Measurements from ENCODE around the gene NECTIN3. TPM values are rescaled to one million over a fixed set of nuclear protein-coding genes. Genes with fewer than 3 reads are reported as not detected.

Gene NECTIN3, protein sequence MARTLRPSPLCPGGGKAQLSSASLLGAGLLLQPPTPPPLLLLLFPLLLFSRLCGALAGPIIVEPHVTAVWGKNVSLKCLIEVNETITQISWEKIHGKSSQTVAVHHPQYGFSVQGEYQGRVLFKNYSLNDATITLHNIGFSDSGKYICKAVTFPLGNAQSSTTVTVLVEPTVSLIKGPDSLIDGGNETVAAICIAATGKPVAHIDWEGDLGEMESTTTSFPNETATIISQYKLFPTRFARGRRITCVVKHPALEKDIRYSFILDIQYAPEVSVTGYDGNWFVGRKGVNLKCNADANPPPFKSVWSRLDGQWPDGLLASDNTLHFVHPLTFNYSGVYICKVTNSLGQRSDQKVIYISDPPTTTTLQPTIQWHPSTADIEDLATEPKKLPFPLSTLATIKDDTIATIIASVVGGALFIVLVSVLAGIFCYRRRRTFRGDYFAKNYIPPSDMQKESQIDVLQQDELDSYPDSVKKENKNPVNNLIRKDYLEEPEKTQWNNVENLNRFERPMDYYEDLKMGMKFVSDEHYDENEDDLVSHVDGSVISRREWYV
- total RNA-seq, result 10 to 100 TPM in 1 of 2 donors, 1 to 10 TPM in 1; 8.8 to 16.6 TPM

GRCh38 chr3:111071257-111072030, at the start of gene NECTIN3:
Gene NECTIN3, plus strand, starts transcription at chr3:111071816. Its CDS starts 202 bp downstream, at chr3:111072018.
- Histone ChIP-seq H3K9me3 (no peaks in the 10 kb centered on the region), H3K27me3 (no peaks in the 10 kb centered on the region), H3K4me1 (peaks cover 0 to 24% of the 10 kb centered on the region in 2 donors), H3K27ac (peak within 1 kb of the TSS; percentile 91 to 92), H3K36me3 (no peaks in the 10 kb centered on the region), H3K4me3 (peak within 1 kb of the TSS; percentile 85 to 94)
- peak; percentile 90 for DNase-seq (ENCODE audit: low spot score)
- TF ChIP-seq, protein P1, sequence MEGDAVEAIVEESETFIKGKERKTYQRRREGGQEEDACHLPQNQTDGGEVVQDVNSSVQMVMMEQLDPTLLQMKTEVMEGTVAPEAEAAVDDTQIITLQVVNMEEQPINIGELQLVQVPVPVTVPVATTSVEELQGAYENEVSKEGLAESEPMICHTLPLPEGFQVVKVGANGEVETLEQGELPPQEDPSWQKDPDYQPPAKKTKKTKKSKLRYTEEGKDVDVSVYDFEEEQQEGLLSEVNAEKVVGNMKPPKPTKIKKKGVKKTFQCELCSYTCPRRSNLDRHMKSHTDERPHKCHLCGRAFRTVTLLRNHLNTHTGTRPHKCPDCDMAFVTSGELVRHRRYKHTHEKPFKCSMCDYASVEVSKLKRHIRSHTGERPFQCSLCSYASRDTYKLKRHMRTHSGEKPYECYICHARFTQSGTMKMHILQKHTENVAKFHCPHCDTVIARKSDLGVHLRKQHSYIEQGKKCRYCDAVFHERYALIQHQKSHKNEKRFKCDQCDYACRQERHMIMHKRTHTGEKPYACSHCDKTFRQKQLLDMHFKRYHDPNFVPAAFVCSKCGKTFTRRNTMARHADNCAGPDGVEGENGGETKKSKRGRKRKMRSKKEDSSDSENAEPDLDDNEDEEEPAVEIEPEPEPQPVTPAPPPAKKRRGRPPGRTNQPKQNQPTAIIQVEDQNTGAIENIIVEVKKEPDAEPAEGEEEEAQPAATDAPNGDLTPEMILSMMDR (IDR thresholded peaks at IDR 0.05), result no peak

- Histone ChIP-seq H3K4me1 (no peaks in the 10 kb centered on the region), H3K4me3 (no peak overlapping the region), H3K9me3 (no peaks in the 10 kb centered on the region), H3K27ac (no peak overlapping the region), H3K36me3 (no peaks in the 10 kb centered on the region), H3K27me3 (no peaks in the 10 kb centered on the region)
- DNase-seq (ENCODE audit: low spot score), result no peak
- TF ChIP-seq, protein P1 (IDR thresholded peaks at IDR 0.05), result no peak
Observed at GRCh38 chr3:111027868-111028267, 43.7 kb upstream of the NECTIN3 start.

DNA sequence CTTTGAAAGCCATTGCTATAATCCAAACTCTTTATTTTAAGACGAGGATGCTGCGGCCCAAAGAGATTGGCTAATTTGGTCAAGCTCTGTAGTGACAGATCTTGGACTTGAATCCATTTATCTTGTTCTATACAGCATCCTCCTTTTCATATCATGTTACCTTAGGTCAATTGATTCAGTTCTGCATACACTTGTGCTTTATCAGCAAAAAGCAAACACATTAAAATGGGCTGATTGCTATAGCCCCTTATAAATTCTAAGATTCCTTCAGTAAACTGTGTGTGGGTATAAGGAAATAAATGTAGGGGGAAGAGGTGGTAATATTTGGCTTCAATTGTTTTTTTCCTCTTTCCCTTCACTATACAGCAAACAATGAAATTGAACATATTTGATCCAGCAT, 40.1 kb upstream of the NECTIN3 start:
- no peak overlapping the region for H3K4me3 ChIP-seq
- H3K4me1 ChIP-seq, result no peaks in the 10 kb centered on the region
- no peaks in the 10 kb centered on the region for H3K36me3 ChIP-seq
- no peaks in the 10 kb centered on the region for H3K27me3 ChIP-seq
- TF ChIP-seq, protein P1 (IDR thresholded peaks at IDR 0.05), result no peak
- no peak for DNase-seq (ENCODE audit: low spot score)
- no peak overlapping the region for H3K27ac ChIP-seq
- no peaks in the 10 kb centered on the region for H3K9me3 ChIP-seq

DNA sequence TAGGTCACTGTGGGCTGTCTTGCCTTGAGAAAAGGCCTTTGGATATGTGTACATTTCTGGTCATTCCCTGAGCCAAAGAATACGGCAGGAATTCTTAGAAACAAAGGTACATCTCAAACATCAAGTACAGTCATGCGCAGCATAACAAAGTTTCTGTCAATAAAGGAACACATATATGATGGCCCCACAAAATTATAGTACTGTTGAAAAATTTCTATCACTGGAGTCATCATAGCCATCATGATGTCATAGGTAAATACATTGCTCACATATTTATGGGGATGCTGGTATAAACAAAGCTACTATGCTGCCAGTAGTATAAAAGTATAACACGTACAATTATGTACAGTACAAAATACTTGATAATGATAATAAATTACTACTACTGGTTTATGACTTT, 38.9 kb upstream of the NECTIN3 start:
- DNase-seq (ENCODE audit: low spot score), result no peak
- H3K9me3 ChIP-seq, result no peaks in the 10 kb centered on the region
- no peaks in the 10 kb centered on the region for H3K4me1 ChIP-seq
- H3K27me3 ChIP-seq, result no peaks in the 10 kb centered on the region
- H3K4me3 ChIP-seq, result no peak overlapping the region
- no peaks in the 10 kb centered on the region for H3K36me3 ChIP-seq
- H3K27ac ChIP-seq, result no peak overlapping the region
- TF ChIP-seq, protein P1 (IDR thresholded peaks at IDR 0.05), result no peak

GRCh38 chr3:111033470-111034050, 38.1 kb upstream of the NECTIN3 start:
- TF ChIP-seq, protein P1 (IDR thresholded peaks at IDR 0.05), result no peak
- H3K27me3 ChIP-seq, result no peaks in the 10 kb centered on the region
- H3K27ac ChIP-seq, result no peak overlapping the region
- no peaks in the 10 kb centered on the region for H3K9me3 ChIP-seq
- H3K4me3 ChIP-seq, result no peak overlapping the region
- DNase-seq (ENCODE audit: low spot score), result no peak
- H3K36me3 ChIP-seq, result no peaks in the 10 kb centered on the region
- H3K4me1 ChIP-seq, result no peaks in the 10 kb centered on the region

Data from right atrium auricular region (tissue), 2 donors.